Vagina (tissue), 2 donors: ENCODE data around the gene ITGAX. TPM values are rescaled to one million over a fixed set of nuclear protein-coding genes. Genes with fewer than 3 reads are reported as not detected.

Experiments
- DNase-seq, 2 donors: peaks; one replicate each; pipeline ENCODE4 v3.0.0-alpha.2; 2017; ENCODE audit errors: extremely low spot score in 2 of 2
- H3K27ac ChIP-seq: fragments of 200-600 bp; sonication (generic); one replicate; pipeline ENCODE4 v1.5.1; 2019
- H3K27me3 ChIP-seq: fragments of 200-600 bp; sonication (generic); one replicate; pipeline ENCODE4 v1.5.1; 2019
- H3K36me3 ChIP-seq, 2 donors: fragments of 200-600 bp; sonication (generic); one replicate each; pipeline ENCODE4 v1.5.1; 2017 to 2019
- H3K4me1 ChIP-seq: fragments of 200-600 bp; sonication (generic); one replicate; pipeline ENCODE4 v1.5.1; 2019
- H3K4me3 ChIP-seq, 2 donors: fragments of 200-600 bp; sonication (generic); 1 replicate in 1 of 2; 2 replicates in 1 of 2; pipeline ENCODE4 v1.5.1; 2016 to 2019
- H3K9me3 ChIP-seq: fragments of 200-600 bp; sonication (generic); one replicate; pipeline ENCODE4 v1.5.1; 2019
- POLR2A ChIP-seq, 2 donors: fragments of 450-650 bp; IDR thresholded peaks; one replicate each; pipeline ENCODE4 v1.6.1; 2017; ENCODE audit warnings: antibody characterized with exemption in 2 of 2, mild to moderate bottlenecking in 2 of 2, moderate library complexity in 2 of 2
- POLR2AphosphoS5 ChIP-seq, 2 donors: sonication (generic); formaldehyde crosslinking; IDR thresholded peaks; one replicate each; pipeline ENCODE4 v1.9.0; 2017; ENCODE audit warnings: antibody characterized with exemption in 2 of 2, mild to moderate bottlenecking in 2 of 2, low read depth in 1 of 2; ENCODE audit not compliant: insufficient read depth in 1 of 2
- intact Hi-C: fragments of 100-400 bp; cut with DNase I; formaldehyde crosslinking; loops from one replicate; pipeline ENCODE4 v1.15.1; 2023
- total RNA-seq: library from RNA; depleted of rRNA; stranded (reverse); fragments of >200 nt; gene quantifications from one replicate; pipeline ENCODE4 v1.2.3, GENCODE V29; 2016
- TF ChIP-seq, protein P1 (sequence below), 3 experiments: fragments of 450-650 bp in 2 of 3; fragments of 200-600 bp in 1 of 3; sonication (generic) in 1 of 3; IDR thresholded peaks; one replicate each; pipeline ENCODE4 v1.5.1; 2017 to 2019; ENCODE audit warnings: antibody characterized with exemption in 3 of 3, mild to moderate bottlenecking in 2 of 3, moderate library complexity in 2 of 3

The ITGAX gene
- total RNA-seq, 1 donor from 2014 or later, result 4.4 TPM

DNA sequence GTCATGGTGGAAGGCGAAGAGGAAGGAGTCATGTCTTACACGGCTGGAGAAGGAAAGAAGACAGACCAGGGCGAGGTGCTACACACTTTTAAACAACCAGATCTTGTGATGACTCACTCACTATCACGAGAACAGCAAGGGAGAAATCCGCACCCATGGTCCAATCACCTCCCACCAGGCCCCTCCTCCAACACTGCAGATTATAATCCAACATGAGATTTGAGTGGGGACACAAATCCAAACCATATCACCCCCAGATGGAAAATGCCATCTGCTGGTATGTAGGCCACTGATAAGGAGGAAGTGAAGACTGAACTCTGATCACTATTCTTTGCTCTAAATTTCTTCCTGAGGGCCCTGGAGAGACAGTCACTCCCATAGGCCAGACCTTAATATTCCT, 7.5 kb upstream of the ITGAX start:
- Histone ChIP-seq H3K36me3 (no peaks in the 10 kb centered on the region), H3K4me3 (no peak overlapping the region), H3K4me1 (no peaks in the 10 kb centered on the region), H3K9me3 (no peaks in the 10 kb centered on the region), H3K27ac (no peak overlapping the region), H3K27me3 (no peaks in the 10 kb centered on the region)
- intact Hi-C loops, result no loop called here
- DNase-seq, result no peak
- TF ChIP-seq, protein P1, sequence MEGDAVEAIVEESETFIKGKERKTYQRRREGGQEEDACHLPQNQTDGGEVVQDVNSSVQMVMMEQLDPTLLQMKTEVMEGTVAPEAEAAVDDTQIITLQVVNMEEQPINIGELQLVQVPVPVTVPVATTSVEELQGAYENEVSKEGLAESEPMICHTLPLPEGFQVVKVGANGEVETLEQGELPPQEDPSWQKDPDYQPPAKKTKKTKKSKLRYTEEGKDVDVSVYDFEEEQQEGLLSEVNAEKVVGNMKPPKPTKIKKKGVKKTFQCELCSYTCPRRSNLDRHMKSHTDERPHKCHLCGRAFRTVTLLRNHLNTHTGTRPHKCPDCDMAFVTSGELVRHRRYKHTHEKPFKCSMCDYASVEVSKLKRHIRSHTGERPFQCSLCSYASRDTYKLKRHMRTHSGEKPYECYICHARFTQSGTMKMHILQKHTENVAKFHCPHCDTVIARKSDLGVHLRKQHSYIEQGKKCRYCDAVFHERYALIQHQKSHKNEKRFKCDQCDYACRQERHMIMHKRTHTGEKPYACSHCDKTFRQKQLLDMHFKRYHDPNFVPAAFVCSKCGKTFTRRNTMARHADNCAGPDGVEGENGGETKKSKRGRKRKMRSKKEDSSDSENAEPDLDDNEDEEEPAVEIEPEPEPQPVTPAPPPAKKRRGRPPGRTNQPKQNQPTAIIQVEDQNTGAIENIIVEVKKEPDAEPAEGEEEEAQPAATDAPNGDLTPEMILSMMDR (IDR thresholded peaks at IDR 0.05), result no peak
- TF ChIP-seq POLR2AphosphoS5 (IDR thresholded peaks at IDR 0.05; ENCODE audit: insufficient read depth in 1 of 2, low read depth in 1 of 2) (no peak), POLR2A (IDR thresholded peaks at IDR 0.05) (no peak)

DNA sequence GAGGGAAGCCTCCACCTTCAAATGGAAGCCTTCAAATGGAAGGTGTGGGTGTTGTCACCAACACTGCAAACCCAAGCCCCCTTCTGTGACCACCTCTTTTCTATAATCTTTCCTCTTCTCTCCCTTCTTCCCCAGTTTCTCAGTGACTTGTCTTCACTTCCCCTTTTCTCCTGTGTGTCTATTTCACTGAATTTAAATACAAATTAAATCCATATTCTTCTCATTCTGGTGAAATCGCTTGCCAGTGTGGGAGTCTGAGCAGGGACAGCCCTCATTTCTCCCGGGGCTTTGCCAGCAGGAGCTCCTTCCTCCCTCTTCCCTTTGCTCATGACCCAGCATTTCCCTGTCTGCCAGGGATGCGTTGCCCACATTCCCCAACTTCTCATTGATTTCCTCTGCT, 6.4 kb upstream of the ITGAX start:
- Histone ChIP-seq H3K27me3 (no peaks in the 10 kb centered on the region), H3K27ac (no peak overlapping the region), H3K36me3 (no peaks in the 10 kb centered on the region), H3K4me1 (no peaks in the 10 kb centered on the region), H3K9me3 (no peaks in the 10 kb centered on the region), H3K4me3 (no peak overlapping the region)
- intact Hi-C loops, result no loop called here
- TF ChIP-seq, protein P1 (IDR thresholded peaks at IDR 0.05), result no peak
- TF ChIP-seq POLR2A (IDR thresholded peaks at IDR 0.05) (no peak), POLR2AphosphoS5 (IDR thresholded peaks at IDR 0.05; ENCODE audit: insufficient read depth in 1 of 2, low read depth in 1 of 2) (no peak)
- DNase-seq, result no peak

DNA sequence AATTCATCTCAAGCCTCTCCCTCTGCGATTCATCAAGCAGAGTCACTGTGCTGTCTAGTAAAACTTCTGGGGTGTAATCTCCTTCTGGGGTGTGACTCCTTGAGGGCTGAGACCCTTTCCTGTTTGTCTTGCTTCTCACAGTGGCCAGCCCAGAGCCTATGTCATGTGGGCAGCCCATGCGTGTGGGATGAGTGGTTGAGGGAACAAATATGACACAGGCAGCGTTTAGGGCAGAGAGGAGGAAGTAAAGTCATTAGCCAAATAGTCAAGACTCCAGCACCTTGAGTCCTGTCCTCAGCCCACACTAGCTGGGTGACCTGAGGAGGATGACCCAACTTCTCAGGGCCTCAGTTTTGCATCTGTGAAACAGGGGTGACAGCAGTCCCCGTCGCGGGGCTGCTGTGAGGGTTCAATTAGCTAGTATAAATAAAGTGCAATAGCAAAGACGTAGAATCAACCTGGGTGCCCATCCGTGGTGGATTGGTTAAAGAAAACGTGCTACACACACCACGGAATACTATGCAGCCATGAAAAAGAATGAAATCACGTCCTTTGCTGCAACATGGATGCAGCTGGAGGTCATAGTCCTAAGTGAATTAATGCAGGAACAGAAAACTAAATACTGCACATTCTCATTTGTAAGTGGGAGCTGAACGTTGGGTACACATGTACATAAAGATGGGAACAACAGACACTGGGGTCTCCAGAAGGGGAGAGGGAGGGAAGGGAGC, 4.5 kb upstream of the ITGAX start:
- TF ChIP-seq POLR2A (IDR thresholded peaks at IDR 0.05) (no peak), POLR2AphosphoS5 (IDR thresholded peaks at IDR 0.05; ENCODE audit: insufficient read depth in 1 of 2, low read depth in 1 of 2) (no peak)
- TF ChIP-seq, protein P1 (IDR thresholded peaks at IDR 0.05), result no peak
- Histone ChIP-seq H3K4me1 (no peaks in the 10 kb centered on the region), H3K27me3 (no peaks in the 10 kb centered on the region), H3K9me3 (no peaks in the 10 kb centered on the region), H3K4me3 (no peak overlapping the region), H3K36me3 (no peaks in the 10 kb centered on the region), H3K27ac (no peak overlapping the region)
- no peak for DNase-seq
- intact Hi-C loops, result no loop called here

DNA sequence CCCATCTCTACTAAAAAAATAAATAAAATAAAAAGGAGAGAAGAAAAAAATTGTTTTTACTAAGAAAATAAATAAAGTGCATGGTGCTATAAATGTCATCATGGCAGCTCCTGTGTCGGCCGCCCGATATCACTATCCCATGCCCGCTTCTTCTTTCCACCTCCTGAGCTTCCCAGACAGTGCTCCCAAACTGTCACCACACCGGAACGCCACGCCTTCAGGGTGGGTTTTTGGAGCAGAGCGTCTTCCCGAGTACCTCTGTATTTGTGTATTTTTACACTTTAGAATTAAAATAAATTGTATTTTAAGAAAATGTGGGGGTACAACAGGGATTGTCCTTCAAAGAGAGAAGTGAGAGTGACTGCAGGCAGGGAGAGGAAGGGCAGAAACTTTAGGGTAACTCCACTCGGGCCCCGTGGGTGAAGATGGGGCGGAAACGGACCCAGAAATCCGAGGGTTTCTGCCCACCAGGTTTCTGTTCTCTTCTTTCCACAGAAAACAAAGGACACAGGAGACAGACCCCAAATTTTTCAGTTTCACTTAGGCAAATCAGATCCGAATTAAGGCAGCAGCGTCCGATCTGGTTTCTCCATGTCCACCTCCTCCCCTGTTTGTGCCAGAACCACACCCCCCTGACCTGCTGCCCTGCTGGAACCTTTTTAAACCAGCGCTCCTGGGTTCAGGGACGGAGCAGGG, 3.6 kb upstream of the ITGAX start:
- H3K4me1 ChIP-seq, result no peaks in the 10 kb centered on the region
- H3K9me3 ChIP-seq, result no peaks in the 10 kb centered on the region
- H3K27me3 ChIP-seq, result no peaks in the 10 kb centered on the region
- intact Hi-C loops, result no loop called here
- no peak overlapping the region for H3K27ac ChIP-seq
- DNase-seq, result no peak
- TF ChIP-seq POLR2A (IDR thresholded peaks at IDR 0.05) (no peak), POLR2AphosphoS5 (IDR thresholded peaks at IDR 0.05; ENCODE audit: insufficient read depth in 1 of 2, low read depth in 1 of 2) (no peak)
- TF ChIP-seq, protein P1 (IDR thresholded peaks at IDR 0.05), result no peak
- H3K36me3 ChIP-seq, result no peaks in the 10 kb centered on the region
- no peak overlapping the region for H3K4me3 ChIP-seq

- H3K27ac ChIP-seq, result no peak overlapping the region
- H3K27me3 ChIP-seq, result no peaks in the 10 kb centered on the region
- intact Hi-C loops, result no loop called here
- no peaks in the 10 kb centered on the region for H3K9me3 ChIP-seq
- H3K36me3 ChIP-seq, result no peaks in the 10 kb centered on the region
- TF ChIP-seq POLR2AphosphoS5 (IDR thresholded peaks at IDR 0.05; ENCODE audit: insufficient read depth in 1 of 2, low read depth in 1 of 2) (no peak), POLR2A (IDR thresholded peaks at IDR 0.05) (no peak)
- TF ChIP-seq, protein P1 (IDR thresholded peaks at IDR 0.05), result no peak
- DNase-seq, result no peak
- H3K4me3 ChIP-seq, result no peak overlapping the region
- H3K4me1 ChIP-seq, result no peaks in the 10 kb centered on the region
Measured at GRCh38 chr16:31351942-31352325, 3.0 kb upstream of the ITGAX start.
